A673 (cell line): ENCODE measurements around the gene DNAJC27. TPM values are rescaled to one million over a fixed set of nuclear protein-coding genes. Genes with fewer than 3 reads are reported as not detected.
A peak's percentile ranks its signal among the peaks of the same experiment; 100 is the strongest.

Source experiments
- BruUV-seq: library from RNA; stranded (reverse); fragments of 400-500 nt; replicated peaks from 2 replicates; lab custom pipeline; 2021; lab: Mats Ljungman, UMichigan
- CTCF ChIA-PET: fragments of 300-600 bp; sonication (Branson Sonifier 250); formaldehyde crosslinking; loops from one replicate; lab custom pipeline; 2022; ENCODE audit warnings: antibody characterized with exemption; lab: Charles Lee
- POLR2A ChIA-PET: fragments of 300-600 bp; sonication (Branson Sonifier 250); formaldehyde crosslinking; loops from one replicate; lab custom pipeline; 2022; ENCODE audit warnings: antibody characterized with exemption; ENCODE audit not compliant: low non-redundant PET; lab: Charles Lee
- DNase-seq: peaks from one replicate; pipeline ENCODE4 v3.0.0-alpha.2; 2015; ENCODE audit warnings: low spot score
- H3K27ac ChIP-seq: fragments of 200-600 bp; sonication (generic); 2 replicates; pipeline ENCODE4 v1.5.1; 2016; ENCODE audit warnings: mixed run types, low read depth, mild to moderate bottlenecking, mixed read lengths, antibody characterized with exemption, low read length; ENCODE audit not compliant: poor library complexity, severe bottlenecking
- H3K27me3 ChIP-seq: fragments of 200-600 bp; sonication (generic); replicated peaks from 2 replicates; pipeline ENCODE4 v1.6.1; 2017; ENCODE audit warnings: mixed run types, low read depth, mild to moderate bottlenecking, mixed read lengths, antibody characterized with exemption, low read length; ENCODE audit not compliant: insufficient read depth, poor library complexity
- H3K36me3 ChIP-seq: fragments of 200-600 bp; sonication (generic); 2 replicates; pipeline ENCODE4 v1.6.1; 2016; ENCODE audit warnings: mixed run types, mild to moderate bottlenecking, mixed read lengths, antibody characterized with exemption, low read length; ENCODE audit not compliant: insufficient read depth, poor library complexity, severe bottlenecking
- H3K4me1 ChIP-seq: fragments of 200-600 bp; sonication (generic); 2 replicates; pipeline ENCODE4 v1.6.1; 2017; ENCODE audit warnings: mixed run types, mild to moderate bottlenecking, mixed read lengths, antibody characterized with exemption, low read length; ENCODE audit not compliant: insufficient read depth, poor library complexity, severe bottlenecking
- H3K4me3 ChIP-seq: fragments of 200-600 bp; sonication (generic); 2 replicates; pipeline ENCODE4 v1.5.1; 2016; ENCODE audit warnings: low read depth, mixed run types, mild to moderate bottlenecking, mixed read lengths, low read length; ENCODE audit not compliant: poor library complexity, severe bottlenecking
- H3K9me3 ChIP-seq: fragments of 200-600 bp; sonication (generic); 2 replicates; pipeline ENCODE4 v1.6.1; 2016; ENCODE audit warnings: mixed run types, low read depth, mild to moderate bottlenecking, mixed read lengths, antibody characterized with exemption, low read length; ENCODE audit not compliant: poor library complexity, severe bottlenecking
- EZH2 ChIP-seq: fragments of 200-600 bp; sonication (generic); IDR thresholded peaks from 2 replicates; pipeline ENCODE4 v1.6.1; 2017; ENCODE audit warnings: borderline replicate concordance, low read depth, mild to moderate bottlenecking, mixed read lengths, antibody characterized with exemption, low read length; ENCODE audit not compliant: poor library complexity, severe bottlenecking
- intact Hi-C: fragments of 100-400 bp; cut with micrococcal nuclease; formaldehyde crosslinking; loops from one replicate; pipeline ENCODE4 v1.10.0; 2022; ENCODE audit not compliant: unreplicated experiment
- total RNA-seq: library from RNA; stranded (reverse); gene quantifications from 2 replicates; pipeline ENCODE4 v1.2.3, GENCODE V29; 2021
- TF ChIP-seq, protein P1 (sequence below): fragments of 300-800, 200-600 bp; sonication (generic); conservative IDR thresholded peaks from 2 replicates; pipeline ENCODE4 v1.5.1; 2017; ENCODE audit warnings: low read depth, mild to moderate bottlenecking, antibody characterized with exemption, low read length, moderate library complexity, mixed read lengths

Gene DNAJC27
- total RNA-seq, 1 experiment from 2014 or later, result 4.4 TPM

DNA sequence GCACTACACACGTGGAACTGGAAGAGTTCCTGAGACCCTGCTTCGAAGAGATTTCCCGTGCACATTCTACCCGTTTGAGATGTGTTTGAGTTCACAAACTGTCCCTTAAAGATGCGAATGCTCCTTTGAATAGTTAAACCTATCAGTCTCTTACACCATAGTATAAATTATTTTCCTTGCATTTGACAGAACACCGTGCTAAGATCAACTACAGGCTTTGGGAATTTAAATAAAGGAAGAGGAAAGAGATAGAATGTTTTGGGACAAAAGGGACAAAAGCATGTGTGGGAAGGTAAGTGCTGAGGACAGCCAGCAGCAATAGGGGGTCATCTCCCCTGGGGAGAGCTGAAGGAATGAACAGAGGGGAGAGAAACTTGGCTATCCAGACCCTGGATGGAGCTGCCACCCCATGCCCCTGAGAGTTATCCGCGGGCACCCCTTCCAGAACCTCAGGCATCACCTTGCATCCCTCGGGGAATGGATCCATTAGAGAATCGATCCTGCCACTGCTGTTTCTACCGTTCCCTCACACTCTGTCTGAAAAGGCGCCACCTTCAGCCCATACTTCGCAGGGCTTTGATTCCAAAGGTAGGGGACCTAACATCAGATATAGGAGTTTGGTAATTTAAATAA lies 50.8 kb downstream of the DNAJC27 start:
- no TSS peak for BruUV-seq
- H3K27me3 ChIP-seq, result no peaks in the 10 kb centered on the region
- DNase-seq, result peak; percentile 34
- CTCF ChIA-PET, result no interaction called here
- H3K9me3 ChIP-seq, result no peaks in the 10 kb centered on the region
- peaks cover 9% of the 10 kb centered on the region for H3K4me1 ChIP-seq
- no peaks in the 10 kb centered on the region for H3K36me3 ChIP-seq
- H3K4me3 ChIP-seq, result peak overlapping the region; percentile 56
- H3K27ac ChIP-seq, result no peak overlapping the region
- no peak for TF ChIP-seq EZH2
- TF ChIP-seq, protein P1, sequence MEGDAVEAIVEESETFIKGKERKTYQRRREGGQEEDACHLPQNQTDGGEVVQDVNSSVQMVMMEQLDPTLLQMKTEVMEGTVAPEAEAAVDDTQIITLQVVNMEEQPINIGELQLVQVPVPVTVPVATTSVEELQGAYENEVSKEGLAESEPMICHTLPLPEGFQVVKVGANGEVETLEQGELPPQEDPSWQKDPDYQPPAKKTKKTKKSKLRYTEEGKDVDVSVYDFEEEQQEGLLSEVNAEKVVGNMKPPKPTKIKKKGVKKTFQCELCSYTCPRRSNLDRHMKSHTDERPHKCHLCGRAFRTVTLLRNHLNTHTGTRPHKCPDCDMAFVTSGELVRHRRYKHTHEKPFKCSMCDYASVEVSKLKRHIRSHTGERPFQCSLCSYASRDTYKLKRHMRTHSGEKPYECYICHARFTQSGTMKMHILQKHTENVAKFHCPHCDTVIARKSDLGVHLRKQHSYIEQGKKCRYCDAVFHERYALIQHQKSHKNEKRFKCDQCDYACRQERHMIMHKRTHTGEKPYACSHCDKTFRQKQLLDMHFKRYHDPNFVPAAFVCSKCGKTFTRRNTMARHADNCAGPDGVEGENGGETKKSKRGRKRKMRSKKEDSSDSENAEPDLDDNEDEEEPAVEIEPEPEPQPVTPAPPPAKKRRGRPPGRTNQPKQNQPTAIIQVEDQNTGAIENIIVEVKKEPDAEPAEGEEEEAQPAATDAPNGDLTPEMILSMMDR, result peak; percentile 49
- POLR2A ChIA-PET, result no interaction called here
- intact Hi-C loops, result no loop called here

DNA sequence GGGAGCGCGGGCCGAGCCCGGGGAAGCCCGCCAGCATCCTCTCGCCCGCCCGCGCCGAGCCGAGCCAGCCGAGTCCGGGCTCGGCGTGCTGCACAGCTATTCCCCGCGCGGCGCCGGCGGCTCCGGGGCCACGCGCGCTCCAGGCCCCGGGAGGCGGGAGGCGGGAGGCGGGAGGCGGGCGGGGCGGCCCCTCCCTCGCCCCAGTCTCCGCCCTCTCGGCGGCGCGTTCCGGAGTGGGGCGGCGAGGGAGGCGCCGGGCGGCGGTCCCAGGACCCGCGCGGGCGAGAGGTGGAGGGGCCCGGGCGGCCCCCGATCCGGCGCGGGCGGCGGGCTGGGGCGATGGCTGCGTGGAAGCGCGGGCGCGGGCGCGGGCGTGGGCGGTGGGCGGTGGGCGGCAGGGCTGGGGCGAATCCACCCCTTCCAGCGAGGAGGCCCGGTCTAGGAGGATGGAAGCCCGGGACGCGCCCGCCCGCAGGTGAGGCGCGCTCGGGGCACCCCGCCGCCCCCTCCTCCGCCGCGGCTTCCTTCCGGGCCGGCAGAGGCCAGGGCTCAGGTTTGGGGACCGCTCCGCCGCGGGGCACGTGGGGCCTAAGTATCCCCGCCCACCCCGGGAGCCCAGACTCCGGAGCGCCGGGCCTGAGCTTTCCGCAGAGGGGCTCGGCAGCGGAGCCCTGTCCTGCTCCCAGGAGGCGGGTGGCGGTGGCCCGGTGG lies 51.5 kb downstream of the DNAJC27 start, which contains the start of gene ADCY3:
ADCY3 (minus strand) TSS at position 140 of the 711 bp plus-strand sequence. CDS start 1,250 bp downstream, outside the sequence.
- Histone ChIP-seq H3K4me3 (peak within 1 kb of the TSS; percentile 56), H3K36me3 (no peaks in the 10 kb centered on the region), H3K27me3 (no peaks in the 10 kb centered on the region), H3K4me1 (peaks cover 9% of the 10 kb centered on the region), H3K9me3 (no peaks in the 10 kb centered on the region), H3K27ac (peak within 1 kb of the TSS; percentile 53)
- intact Hi-C loops, result no loop called here
- CTCF ChIA-PET, result interaction anchor here (0.6 to 0.7 kb wide), 2 partner anchors 34 to 307 kb away, joined by 3 to 5 read pairs; no protein-coding TSS in a partner anchor
- TF ChIP-seq, protein P1, result no peak
- TF ChIP-seq EZH2, result no peak
- peak; percentile 66 for DNase-seq
- BruUV-seq, result no TSS peak
- POLR2A ChIA-PET, result interaction anchor here (0.6 kb wide), 1 partner anchor 560 kb away, joined by 3 read pairs; the partner anchor contains the start of gene ITSN2

DNA sequence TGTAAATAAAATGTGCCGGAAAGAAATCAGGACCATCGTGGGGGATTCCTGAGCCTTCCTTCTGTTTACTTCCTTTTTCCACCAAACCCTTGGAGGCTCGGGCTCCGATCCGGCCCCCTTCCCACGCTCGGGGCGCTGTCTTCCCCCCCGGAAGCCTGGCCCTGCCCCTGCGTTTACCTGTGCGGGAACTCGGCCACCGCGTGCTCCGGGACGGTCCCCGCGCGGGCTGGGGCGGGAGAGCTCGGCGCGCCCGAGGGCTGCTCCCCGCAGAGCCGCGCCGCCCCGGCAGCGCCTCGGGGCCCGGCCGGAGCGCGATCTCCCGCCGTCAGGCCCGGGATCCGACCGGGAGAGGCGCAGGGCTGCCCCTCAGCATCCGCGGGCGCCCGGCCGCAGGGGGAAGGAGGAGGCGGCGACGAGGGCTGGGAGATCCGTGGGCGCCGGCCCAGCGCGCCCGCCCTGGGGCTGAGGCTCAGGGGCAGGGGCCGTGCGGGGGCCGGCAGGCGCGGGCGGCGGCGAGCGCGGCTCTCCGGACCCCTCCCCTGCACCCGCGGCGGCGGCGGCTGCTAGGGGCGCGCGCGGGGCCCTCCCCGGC lies 52.2 kb downstream of the DNAJC27 start:
- no peaks in the 10 kb centered on the region for H3K27me3 ChIP-seq
- BruUV-seq, result no TSS peak
- ChIA-PET POLR2A (interaction anchor here (0.6 kb wide), 1 partner anchor 559 kb away, joined by 3 read pairs; the partner anchor contains the start of gene ITSN2), CTCF (interaction anchor here (0.6 to 0.7 kb wide), 2 partner anchors 34 to 306 kb away, joined by 3 to 5 read pairs; no protein-coding TSS in a partner anchor)
- DNase-seq, result peak; percentile 29
- peak overlapping the region; percentile 53 for H3K27ac ChIP-seq
- no peaks in the 10 kb centered on the region for H3K36me3 ChIP-seq
- H3K4me1 ChIP-seq, result peaks cover 9% of the 10 kb centered on the region
- TF ChIP-seq, protein P1, result no peak
- no peak for TF ChIP-seq EZH2
- intact Hi-C loops, result no loop called here
- H3K9me3 ChIP-seq, result no peaks in the 10 kb centered on the region
- H3K4me3 ChIP-seq, result peak overlapping the region; percentile 56
